ENCODE data around the gene PAM16. TPM values are rescaled to one million over a fixed set of nuclear protein-coding genes. Genes with fewer than 3 reads are reported as not detected.

The PAM16 gene
- polyA plus RNA-seq, 1 donor from 2014 or later = 145 TPM

DNA sequence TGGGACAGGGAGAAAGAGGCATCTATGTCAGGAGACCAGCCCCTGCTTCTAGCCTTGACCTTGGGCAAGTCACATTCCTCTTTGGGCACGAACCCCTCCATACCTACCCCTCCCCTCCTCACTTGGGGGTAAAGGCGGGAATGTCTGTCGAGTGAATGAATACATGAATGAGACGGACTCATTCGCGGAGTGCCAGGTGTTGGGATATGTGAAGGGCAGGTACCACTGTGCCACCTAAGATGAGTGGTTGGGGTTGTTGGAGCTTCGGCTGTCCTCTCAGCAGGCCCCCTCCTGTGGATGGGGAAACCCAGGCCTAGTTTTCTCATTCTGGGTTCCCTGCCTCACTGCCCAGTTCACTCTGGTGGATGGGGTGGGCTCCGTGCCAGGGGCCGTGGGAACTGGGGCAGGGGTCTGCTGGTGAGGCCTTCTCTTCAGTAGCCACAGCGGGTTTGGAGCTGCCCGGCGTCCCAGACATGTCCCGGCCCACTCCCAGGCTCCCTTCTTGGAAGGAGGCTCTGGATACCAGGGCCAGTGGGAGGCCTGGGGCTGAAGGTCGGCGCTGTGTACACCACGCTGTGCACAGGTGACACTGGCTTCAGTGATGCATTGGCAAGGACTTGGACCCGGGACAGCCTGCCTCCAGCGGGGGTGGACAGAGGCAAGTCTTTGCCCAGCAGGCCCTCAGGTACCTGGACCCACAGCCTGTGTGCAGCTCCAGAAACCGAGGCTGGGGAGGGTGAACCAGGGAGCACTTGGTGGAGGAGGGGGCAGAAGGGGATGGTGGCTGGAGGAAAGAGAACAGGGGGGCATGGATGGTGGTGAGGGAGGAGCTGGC, 29.6 kb downstream of the PAM16 start:
- Histone ChIP-seq H4K20me1 (ENCODE audit: insufficient read depth) (no peaks in the 10 kb centered on the region), H3K4me2 (ENCODE audit: low read length) (no peak overlapping the region), H3K27me3 (ENCODE audit: insufficient read depth, low read depth, low read length) (no peaks in the 10 kb centered on the region), H2AFZ (ENCODE audit: low read depth, low read length) (no peak overlapping the region), H3F3A (ENCODE audit: insufficient read depth, low read length, poor library complexity, severe bottlenecking) (no peaks in the 10 kb centered on the region), H3K9ac (ENCODE audit: low read length) (no peak overlapping the region), H3K79me2 (replicated peaks; ENCODE audit: insufficient read depth, low read length) (peaks cover 69% of the 10 kb centered on the region), H3K27ac (ENCODE audit: low read length) (no peak overlapping the region), H3K4me3 (ENCODE audit: low read length) (no peak overlapping the region), H3K36me3 (ENCODE audit: insufficient read depth, low read length) (no peaks in the 10 kb centered on the region), H3K9me2 (ENCODE audit: insufficient read depth, low read length) (no peaks in the 10 kb centered on the region), H3K9me3 (ENCODE audit: low read length) (no peaks in the 10 kb centered on the region)
- TF ChIP-seq EP300 (conservative IDR thresholded peaks at IDR 0.05; ENCODE audit: poor library complexity, severe bottlenecking) = no peak
- no peak for TF ChIP-seq POLR2AphosphoS5 (IDR thresholded peaks at IDR 0.05)
- TF ChIP-seq, protein P1, sequence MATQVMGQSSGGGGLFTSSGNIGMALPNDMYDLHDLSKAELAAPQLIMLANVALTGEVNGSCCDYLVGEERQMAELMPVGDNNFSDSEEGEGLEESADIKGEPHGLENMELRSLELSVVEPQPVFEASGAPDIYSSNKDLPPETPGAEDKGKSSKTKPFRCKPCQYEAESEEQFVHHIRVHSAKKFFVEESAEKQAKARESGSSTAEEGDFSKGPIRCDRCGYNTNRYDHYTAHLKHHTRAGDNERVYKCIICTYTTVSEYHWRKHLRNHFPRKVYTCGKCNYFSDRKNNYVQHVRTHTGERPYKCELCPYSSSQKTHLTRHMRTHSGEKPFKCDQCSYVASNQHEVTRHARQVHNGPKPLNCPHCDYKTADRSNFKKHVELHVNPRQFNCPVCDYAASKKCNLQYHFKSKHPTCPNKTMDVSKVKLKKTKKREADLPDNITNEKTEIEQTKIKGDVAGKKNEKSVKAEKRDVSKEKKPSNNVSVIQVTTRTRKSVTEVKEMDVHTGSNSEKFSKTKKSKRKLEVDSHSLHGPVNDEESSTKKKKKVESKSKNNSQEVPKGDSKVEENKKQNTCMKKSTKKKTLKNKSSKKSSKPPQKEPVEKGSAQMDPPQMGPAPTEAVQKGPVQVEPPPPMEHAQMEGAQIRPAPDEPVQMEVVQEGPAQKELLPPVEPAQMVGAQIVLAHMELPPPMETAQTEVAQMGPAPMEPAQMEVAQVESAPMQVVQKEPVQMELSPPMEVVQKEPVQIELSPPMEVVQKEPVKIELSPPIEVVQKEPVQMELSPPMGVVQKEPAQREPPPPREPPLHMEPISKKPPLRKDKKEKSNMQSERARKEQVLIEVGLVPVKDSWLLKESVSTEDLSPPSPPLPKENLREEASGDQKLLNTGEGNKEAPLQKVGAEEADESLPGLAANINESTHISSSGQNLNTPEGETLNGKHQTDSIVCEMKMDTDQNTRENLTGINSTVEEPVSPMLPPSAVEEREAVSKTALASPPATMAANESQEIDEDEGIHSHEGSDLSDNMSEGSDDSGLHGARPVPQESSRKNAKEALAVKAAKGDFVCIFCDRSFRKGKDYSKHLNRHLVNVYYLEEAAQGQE (IDR thresholded peaks at IDR 0.05; ENCODE audit: borderline replicate concordance) = no peak
- TF ChIP-seq EZH2 (IDR thresholded peaks at IDR 0.05; ENCODE audit: borderline replicate concordance, insufficient read depth, low read length, poor library complexity, severe bottlenecking) = no peak
- TF ChIP-seq, protein P2, sequence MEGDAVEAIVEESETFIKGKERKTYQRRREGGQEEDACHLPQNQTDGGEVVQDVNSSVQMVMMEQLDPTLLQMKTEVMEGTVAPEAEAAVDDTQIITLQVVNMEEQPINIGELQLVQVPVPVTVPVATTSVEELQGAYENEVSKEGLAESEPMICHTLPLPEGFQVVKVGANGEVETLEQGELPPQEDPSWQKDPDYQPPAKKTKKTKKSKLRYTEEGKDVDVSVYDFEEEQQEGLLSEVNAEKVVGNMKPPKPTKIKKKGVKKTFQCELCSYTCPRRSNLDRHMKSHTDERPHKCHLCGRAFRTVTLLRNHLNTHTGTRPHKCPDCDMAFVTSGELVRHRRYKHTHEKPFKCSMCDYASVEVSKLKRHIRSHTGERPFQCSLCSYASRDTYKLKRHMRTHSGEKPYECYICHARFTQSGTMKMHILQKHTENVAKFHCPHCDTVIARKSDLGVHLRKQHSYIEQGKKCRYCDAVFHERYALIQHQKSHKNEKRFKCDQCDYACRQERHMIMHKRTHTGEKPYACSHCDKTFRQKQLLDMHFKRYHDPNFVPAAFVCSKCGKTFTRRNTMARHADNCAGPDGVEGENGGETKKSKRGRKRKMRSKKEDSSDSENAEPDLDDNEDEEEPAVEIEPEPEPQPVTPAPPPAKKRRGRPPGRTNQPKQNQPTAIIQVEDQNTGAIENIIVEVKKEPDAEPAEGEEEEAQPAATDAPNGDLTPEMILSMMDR (IDR thresholded peaks at IDR 0.05; ENCODE audit: poor library complexity, severe bottlenecking) = no peak
- no peak for TF ChIP-seq RAD21 (conservative IDR thresholded peaks at IDR 0.05)
- no peak for TF ChIP-seq TAF1 (IDR thresholded peaks at IDR 0.05; ENCODE audit: low read depth)
- TF ChIP-seq SMC3 (conservative IDR thresholded peaks at IDR 0.05; ENCODE audit: poor library complexity) = no peak
- no peak for TF ChIP-seq MXI1 (conservative IDR thresholded peaks at IDR 0.05; ENCODE audit: poor library complexity, severe bottlenecking)

DNA sequence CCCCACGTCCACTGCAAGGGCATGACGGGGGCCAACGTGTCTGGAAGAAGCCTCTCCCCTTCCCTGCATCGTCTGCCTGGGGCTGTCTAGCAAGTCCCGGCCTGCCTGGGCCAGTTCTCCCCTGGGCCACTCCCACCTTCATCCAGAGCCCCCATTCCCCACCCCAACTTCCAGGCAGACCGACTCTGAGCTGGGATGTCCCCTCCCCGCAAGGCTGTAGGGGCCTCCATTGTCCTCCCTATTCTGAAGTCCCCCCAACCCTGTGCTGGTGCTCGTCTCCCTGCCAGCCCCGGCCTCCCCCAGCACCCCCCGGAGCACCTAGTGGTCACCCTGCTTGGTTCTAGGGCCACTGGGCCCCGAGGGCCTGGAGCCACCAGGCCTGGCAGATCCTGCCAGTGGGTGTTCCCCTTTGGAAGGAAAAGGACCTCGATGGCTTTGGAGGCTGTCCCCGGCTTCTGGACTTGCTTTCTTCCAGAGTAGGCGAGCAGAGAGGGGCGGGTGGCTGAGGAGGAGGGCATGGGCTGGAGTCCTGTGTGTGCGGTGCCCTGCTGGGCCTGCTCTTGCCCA, 30.5 kb downstream of the PAM16 start:
- Histone ChIP-seq H2AFZ (ENCODE audit: low read depth, low read length) (no peak overlapping the region), H3K9me3 (ENCODE audit: low read length) (no peaks in the 10 kb centered on the region), H3K27me3 (ENCODE audit: insufficient read depth, low read depth, low read length) (no peaks in the 10 kb centered on the region), H3K4me3 (ENCODE audit: low read length) (no peak overlapping the region), H3K79me2 (replicated peaks; ENCODE audit: insufficient read depth, low read length) (peaks cover 69% of the 10 kb centered on the region), H4K20me1 (ENCODE audit: insufficient read depth) (no peaks in the 10 kb centered on the region), H3K36me3 (ENCODE audit: insufficient read depth, low read length) (no peaks in the 10 kb centered on the region), H3K27ac (ENCODE audit: low read length) (no peak overlapping the region), H3K4me2 (ENCODE audit: low read length) (no peak overlapping the region), H3F3A (ENCODE audit: insufficient read depth, low read length, poor library complexity, severe bottlenecking) (no peaks in the 10 kb centered on the region), H3K9me2 (ENCODE audit: insufficient read depth, low read length) (no peaks in the 10 kb centered on the region), H3K9ac (ENCODE audit: low read length) (no peak overlapping the region)
- TF ChIP-seq, protein P1 (IDR thresholded peaks at IDR 0.05; ENCODE audit: borderline replicate concordance) = no peak
- TF ChIP-seq SMC3 (conservative IDR thresholded peaks at IDR 0.05; ENCODE audit: poor library complexity) (no peak), EP300 (conservative IDR thresholded peaks at IDR 0.05; ENCODE audit: poor library complexity, severe bottlenecking) (no peak), EZH2 (IDR thresholded peaks at IDR 0.05; ENCODE audit: borderline replicate concordance, insufficient read depth, low read length, poor library complexity, severe bottlenecking) (no peak), TAF1 (IDR thresholded peaks at IDR 0.05; ENCODE audit: low read depth) (no peak)
